ENCODE data around the gene CA10.

GRCh38 chr17:52048137-52048898 is 110.2 kb downstream of the CA10 start:
- TF ChIP-seq EZH2 (IDR thresholded peaks at IDR 0.05; ENCODE audit: insufficient read depth, poor library complexity, severe bottlenecking) (no peak), EZH2phosphoT487 (IDR thresholded peaks at IDR 0.05; ENCODE audit: insufficient read depth, low read depth) (no peak)
